Coronary artery (tissue), 2 donors: ENCODE results near the gene LONP1.

Source experiments
- DNase-seq: peaks from one replicate; pipeline ENCODE4 v3.0.0-alpha.2; 2017; ENCODE audit warnings: low spot score
- H3K27ac ChIP-seq, 2 donors: fragments of 200-600 bp; sonication (generic); one replicate each; pipeline ENCODE4 v1.5.1; 2016 to 2019
- H3K4me3 ChIP-seq: fragments of 200-600 bp; sonication (generic); 2 replicates; pipeline ENCODE4 v1.5.1; 2016; ENCODE audit warnings: mild to moderate bottlenecking, moderate library complexity
- TF ChIP-seq, protein P1 (sequence below): fragments of 200-600 bp; sonication (generic); IDR thresholded peaks from one replicate; pipeline ENCODE4 v1.5.1; 2019; ENCODE audit warnings: antibody characterized with exemption

The LONP1 gene

DNA sequence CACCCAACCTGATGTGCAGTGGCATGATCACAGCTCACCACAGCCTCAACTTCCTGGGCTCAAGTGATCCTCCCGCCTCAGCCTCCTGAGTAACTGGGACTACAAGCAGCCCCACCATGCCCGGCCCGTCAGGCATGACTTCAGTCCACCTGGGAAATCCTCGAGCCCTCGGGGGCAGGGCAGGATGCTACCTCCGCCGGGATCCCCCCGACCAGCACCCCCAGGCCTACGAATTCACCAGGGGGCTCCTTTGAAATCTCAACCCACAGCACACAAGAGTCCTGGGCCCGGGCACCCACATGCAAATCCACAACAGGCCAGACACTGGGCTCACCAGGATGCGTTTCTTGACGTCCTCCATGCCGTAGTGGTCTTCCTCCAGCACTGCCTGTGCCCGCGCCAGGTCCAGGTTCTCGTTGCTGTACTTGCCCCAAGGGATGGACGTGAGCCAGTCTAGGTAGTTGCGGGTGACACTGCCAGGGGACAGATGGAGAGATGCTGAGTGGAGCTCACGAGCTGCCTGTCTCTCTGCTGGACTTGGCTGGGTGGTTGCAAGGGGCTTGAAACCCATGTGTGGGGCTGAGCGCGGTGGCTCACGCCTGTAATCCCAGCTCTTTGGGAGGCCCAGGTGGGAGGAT, 19.4 kb downstream of the LONP1 start:
- TF ChIP-seq, protein P1, sequence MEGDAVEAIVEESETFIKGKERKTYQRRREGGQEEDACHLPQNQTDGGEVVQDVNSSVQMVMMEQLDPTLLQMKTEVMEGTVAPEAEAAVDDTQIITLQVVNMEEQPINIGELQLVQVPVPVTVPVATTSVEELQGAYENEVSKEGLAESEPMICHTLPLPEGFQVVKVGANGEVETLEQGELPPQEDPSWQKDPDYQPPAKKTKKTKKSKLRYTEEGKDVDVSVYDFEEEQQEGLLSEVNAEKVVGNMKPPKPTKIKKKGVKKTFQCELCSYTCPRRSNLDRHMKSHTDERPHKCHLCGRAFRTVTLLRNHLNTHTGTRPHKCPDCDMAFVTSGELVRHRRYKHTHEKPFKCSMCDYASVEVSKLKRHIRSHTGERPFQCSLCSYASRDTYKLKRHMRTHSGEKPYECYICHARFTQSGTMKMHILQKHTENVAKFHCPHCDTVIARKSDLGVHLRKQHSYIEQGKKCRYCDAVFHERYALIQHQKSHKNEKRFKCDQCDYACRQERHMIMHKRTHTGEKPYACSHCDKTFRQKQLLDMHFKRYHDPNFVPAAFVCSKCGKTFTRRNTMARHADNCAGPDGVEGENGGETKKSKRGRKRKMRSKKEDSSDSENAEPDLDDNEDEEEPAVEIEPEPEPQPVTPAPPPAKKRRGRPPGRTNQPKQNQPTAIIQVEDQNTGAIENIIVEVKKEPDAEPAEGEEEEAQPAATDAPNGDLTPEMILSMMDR, result no peak
- peak; percentile 61 for DNase-seq
- H3K27ac ChIP-seq, result no peak overlapping the region

DNA sequence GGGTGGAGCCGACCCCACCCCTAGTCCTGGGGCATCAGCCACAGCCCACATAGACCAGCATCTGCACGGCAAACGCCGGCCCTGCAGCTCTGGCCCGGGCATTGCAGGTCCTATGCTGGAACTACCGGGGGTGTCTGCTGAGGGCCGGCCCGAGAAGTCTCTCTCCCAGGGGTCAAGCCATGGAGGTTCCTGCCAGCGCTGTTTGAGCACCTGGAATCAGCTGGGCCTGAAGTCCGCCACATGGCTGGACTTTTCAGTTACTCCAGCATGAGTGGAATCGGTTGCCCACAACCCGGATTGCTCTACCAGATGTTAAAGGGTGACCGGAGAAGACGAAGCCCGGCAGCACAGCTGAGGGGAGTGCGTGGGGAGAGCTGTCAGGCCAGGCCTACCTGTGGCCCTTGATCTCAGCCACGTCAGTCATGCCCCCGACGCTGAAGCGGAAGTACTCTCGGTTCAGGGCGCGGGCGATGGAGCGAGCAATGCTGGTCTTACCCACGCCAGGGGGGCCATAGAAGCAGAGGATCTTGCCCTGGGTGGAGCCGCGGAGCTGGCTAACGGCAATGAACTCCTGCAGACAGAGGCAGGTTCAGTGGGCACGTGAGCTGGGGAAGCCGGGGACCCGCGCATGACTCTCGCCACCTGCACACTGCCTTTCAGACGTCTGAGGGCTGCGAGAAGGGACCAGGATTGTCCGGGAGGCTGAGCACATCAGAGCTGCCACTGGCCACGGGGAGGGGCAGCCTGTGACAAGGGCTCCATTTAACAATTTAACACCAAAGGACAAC, 21.1 kb downstream of the LONP1 start:
- DNase-seq, result no peak
- H3K27ac ChIP-seq, result no peak overlapping the region
- H3K4me3 ChIP-seq, result no peak overlapping the region
- TF ChIP-seq, protein P1, result no peak

More for the DNA sequence above, 19.4 kb downstream of the LONP1 start:
- no peak overlapping the region for H3K4me3 ChIP-seq

DNA sequence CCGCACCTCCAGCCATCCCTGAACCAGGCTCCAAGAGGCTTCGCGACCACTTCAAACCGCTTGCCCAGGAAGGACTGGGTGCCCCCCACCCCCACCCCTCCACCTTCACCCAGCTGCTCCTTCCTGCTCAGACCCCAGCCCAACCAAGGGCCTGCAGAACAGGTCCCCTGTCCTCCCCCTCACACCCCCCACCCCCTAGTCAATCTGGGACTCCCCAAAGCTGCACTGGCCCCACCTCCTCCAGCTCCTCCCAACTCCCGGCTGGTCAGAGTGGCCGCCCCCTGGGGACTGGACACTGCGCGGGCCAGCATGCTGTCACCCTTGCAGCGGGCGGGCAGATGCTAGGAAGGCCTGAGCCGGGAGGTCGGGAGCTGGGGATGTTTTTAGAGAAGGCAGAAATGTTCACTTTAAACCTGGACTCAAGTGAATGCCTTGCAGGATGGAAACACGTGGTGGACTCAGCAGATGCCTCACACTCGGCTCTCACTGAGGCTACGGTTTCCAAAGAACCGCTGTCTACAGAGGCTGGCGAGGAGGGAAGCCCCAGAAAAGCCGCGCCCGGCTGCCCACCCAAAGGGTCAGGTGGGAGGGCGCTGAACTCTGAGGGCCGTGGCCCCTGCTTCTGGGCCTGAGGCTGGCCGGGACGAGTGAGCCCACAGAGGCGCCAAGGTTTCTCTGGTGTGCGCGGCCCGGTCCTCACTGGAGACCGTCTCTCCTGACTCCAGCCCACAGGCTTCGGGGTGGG, 21.9 kb downstream of the LONP1 start:
- TF ChIP-seq, protein P1, result no peak
- no peak for DNase-seq
- Histone ChIP-seq H3K27ac (no peak overlapping the region), H3K4me3 (no peak overlapping the region)

DNA sequence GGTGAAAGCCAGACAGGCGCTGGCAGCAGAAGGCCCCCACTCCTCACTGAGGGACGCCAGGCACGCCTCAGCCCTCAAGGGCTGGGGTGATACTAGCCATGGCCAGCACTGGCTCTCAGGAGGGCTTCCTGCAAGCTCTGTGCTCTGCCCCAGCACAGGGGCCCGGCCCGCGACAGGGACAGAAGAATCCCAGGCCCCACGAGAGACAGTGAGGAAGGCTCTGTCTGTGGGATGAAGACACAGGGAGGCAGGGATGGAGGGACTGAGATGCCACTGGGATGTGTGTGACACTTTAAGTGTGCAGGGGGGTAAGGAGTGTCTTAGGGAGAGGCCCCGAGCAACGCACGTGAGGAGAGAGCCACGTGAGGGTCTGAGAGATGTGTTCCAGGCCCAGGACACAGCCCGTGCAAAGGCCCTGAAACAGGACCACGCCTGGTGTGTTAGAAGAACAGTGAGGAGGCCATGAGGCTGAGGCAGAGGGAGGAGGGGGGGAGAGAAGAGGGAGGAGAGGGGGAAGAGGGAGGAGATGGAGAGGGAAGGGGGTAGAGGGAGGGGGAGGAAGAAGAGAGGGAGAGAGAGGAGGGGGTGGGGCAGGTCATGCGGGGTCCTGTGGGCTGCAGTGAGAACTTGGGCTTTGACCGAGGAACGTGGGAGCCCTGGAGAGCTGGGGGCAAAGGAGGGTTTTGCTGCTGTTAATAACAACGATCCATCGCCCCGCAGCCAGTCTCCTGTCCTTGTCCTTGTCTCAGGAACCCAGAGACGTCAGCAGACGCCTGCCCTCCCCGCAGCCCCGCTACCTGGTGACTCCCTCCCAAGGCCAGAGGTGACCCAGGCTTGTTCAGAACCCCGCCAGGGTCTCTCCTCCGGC, 22.7 kb downstream of the LONP1 start:
- TF ChIP-seq, protein P1, result no peak
- DNase-seq, result peak; percentile 64

DNA sequence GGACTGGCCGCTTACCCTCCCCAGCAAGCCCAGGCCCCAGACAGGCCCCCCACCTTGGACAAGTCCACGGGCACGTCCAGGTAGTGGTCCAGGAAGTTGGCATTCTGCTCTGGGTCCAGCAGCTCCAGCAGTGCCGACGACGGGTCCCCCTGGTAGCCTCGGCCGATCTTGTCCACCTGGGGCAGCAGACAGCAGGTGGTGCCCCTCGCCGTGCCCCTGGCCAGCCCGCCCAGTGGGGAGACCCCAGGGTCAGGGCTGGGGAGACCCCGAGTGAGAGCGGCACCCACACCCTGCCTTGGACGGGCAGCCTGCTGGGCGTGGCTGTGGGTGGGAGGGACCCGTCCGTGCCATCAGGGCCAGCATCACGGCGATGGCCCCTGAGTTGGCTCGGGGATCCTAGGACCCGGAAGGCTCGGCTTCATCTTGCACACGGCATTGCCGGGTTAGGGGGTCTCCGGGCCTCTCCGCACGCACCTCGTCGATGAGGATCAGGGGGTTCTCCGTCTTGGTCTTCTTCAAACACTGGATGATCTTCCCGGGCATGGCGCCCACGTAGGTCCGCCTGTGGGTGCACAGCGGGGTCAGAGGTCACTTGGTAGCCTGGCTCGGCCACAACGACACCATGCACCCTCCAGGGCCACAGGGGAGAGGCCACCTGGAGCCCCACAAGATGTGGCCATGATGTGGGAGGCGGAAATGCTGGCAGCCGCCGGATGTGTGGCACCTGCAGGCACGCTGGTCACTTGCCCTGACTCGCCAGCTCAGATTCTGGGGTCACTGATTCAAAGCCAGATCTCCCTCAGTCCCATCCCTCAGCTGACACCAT, 23.5 kb downstream of the LONP1 start:
- DNase-seq, result no peak

More for the DNA sequence above, 22.7 kb downstream of the LONP1 start:
- Histone ChIP-seq H3K4me3 (no peak overlapping the region), H3K27ac (no peak overlapping the region)

More for the DNA sequence above, 23.5 kb downstream of the LONP1 start:
- Histone ChIP-seq H3K27ac (no peak overlapping the region), H3K4me3 (no peak overlapping the region)
- TF ChIP-seq, protein P1, result no peak
